ENCODE results near the gene NPFF.

Gene NPFF

DNA sequence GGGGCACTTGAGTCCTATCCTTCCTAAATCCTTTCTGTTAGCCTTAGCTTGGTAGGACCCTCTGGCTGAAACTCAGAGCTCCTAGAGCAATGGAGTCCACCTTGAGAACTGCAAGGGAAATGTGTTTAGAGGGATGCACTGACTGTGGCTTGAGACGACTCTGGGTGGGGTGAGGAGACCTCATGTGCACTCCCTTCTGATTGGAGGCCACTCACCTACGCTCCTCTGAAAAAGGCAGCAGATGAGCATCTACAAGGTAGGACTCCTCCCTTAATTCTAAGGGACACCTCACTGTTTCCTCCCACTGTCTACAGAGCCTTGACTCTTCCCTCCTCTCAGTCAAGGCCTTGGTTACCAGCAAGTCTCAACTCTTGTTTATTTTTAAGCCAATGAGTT lies 9.1 kb downstream of the NPFF start:
- DNase-seq (ENCODE audit: extremely low spot score), result no peak
- ChIA-PET POLR2A (interaction anchor here (0.6 kb wide), 1 partner anchor 861 kb away, joined by 4 read pairs; no protein-coding TSS in a partner anchor), CTCF (interaction anchor here (0.7 to 5.8 kb wide), 6 partner anchors 9 to 146 kb away, joined by 3 to 43 read pairs (median 6); partner anchors contain the start of genes AMHR2 and NPFF)
- TF ChIP-seq, protein P1, sequence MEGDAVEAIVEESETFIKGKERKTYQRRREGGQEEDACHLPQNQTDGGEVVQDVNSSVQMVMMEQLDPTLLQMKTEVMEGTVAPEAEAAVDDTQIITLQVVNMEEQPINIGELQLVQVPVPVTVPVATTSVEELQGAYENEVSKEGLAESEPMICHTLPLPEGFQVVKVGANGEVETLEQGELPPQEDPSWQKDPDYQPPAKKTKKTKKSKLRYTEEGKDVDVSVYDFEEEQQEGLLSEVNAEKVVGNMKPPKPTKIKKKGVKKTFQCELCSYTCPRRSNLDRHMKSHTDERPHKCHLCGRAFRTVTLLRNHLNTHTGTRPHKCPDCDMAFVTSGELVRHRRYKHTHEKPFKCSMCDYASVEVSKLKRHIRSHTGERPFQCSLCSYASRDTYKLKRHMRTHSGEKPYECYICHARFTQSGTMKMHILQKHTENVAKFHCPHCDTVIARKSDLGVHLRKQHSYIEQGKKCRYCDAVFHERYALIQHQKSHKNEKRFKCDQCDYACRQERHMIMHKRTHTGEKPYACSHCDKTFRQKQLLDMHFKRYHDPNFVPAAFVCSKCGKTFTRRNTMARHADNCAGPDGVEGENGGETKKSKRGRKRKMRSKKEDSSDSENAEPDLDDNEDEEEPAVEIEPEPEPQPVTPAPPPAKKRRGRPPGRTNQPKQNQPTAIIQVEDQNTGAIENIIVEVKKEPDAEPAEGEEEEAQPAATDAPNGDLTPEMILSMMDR (IDR thresholded peaks at IDR 0.05; ENCODE audit: control extremely low read depth, extremely low read depth, low read depth, missing control alignments), result no peak

DNA sequence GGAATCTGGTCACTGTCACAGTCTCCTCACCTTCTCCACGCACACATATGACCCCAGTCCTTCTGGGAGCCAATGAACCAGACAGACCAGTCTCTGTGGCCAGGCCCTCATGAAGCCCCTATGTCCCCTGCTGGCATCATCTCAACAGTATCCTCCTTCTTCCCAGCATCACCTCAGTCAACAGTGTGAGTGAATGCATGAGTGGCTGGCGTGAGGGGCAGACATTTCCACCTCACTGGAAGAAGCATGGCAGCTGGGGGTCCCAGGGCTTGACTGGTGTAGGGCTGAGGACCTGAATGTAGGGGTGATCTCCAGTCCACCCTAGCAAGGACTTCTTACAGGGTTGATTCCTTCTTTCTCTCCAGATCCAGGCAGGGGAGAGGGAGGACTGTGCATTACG lies 9.8 kb downstream of the NPFF start:
- TF ChIP-seq, protein P1 (IDR thresholded peaks at IDR 0.05; ENCODE audit: control extremely low read depth, extremely low read depth, low read depth, missing control alignments), result no peak
- POLR2A ChIA-PET, result no interaction called here
- DNase-seq (ENCODE audit: extremely low spot score), result no peak
- CTCF ChIA-PET, result interaction anchor here (0.7 to 5.8 kb wide), 5 partner anchors 13 to 145 kb away, joined by 3 to 43 read pairs (median 7); partner anchors contain the start of genes AMHR2 and NPFF

DNA sequence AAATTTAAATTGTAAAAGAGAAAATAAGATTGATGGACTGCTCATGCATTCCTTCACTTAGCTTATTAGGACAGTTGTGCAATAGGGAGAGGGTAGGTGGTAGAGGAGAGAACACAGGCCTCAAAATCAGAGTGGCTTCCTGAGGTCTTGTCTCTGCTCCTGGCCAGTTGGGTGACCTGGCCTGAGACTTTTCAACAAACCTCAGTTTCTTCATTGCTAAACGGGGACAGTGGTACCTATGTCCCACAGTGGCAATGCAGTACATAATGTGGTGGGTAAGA lies 10.6 kb downstream of the NPFF start:
- POLR2A ChIA-PET, result no interaction called here

GRCh38 chr12:53495903-53496751 lies 11.2 kb downstream of the NPFF start:
- ChIA-PET CTCF (interaction anchor here (3.1 to 5.5 kb wide), 2 partner anchors 13 kb away, joined by 13 to 23 read pairs; partner anchors contain the start of gene NPFF), POLR2A (no interaction called here)
- TF ChIP-seq, protein P1 (IDR thresholded peaks at IDR 0.05; ENCODE audit: control extremely low read depth, extremely low read depth, low read depth, missing control alignments), result no peak
- DNase-seq (ENCODE audit: extremely low spot score), result no peak

More for the DNA sequence above, 10.6 kb downstream of the NPFF start:
- CTCF ChIA-PET, result no interaction called here
- TF ChIP-seq, protein P1 (IDR thresholded peaks at IDR 0.05; ENCODE audit: control extremely low read depth, extremely low read depth, low read depth, missing control alignments), result no peak
- no peak for DNase-seq (ENCODE audit: extremely low spot score)

- no peak for DNase-seq (ENCODE audit: extremely low spot score)
- CTCF ChIA-PET, result interaction anchor here (1.0 to 5.5 kb wide), 5 partner anchors 11 to 172 kb away, joined by 3 to 23 read pairs (median 8); partner anchors contain the start of genes AAAS and NPFF
- POLR2A ChIA-PET, result interaction anchor here (0.6 kb wide), 2 partner anchors 19 to 148 kb away, joined by 5 to 12 read pairs; no protein-coding TSS in a partner anchor
- TF ChIP-seq, protein P1 (IDR thresholded peaks at IDR 0.05; ENCODE audit: control extremely low read depth, extremely low read depth, low read depth, missing control alignments), result no peak
Observed at GRCh38 chr12:53493610-53494391, 13.5 kb downstream of the NPFF start.
